ENCODE data around the gene TRAPPC12.

DNA sequence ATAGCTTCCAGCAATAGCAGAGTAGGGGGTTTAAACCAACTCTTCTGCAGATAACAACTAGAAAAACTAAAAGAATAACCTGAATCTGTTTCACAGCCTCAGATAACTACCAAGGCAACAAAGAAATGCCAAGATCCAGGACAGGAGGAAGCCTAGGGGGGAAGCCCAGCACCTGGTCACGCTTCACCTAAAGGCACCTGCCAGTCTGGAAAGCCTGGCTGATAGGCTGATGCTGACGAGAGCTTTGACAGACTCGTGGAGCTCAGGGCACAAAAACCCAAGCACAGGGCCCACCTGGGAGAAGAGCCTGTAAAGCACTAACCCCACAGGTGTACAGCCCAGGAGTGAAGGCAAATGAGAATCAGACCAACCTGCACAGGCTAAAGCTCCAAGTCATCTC, 24.5 kb upstream of the TRAPPC12 start:
- TF ChIP-seq, protein P1, sequence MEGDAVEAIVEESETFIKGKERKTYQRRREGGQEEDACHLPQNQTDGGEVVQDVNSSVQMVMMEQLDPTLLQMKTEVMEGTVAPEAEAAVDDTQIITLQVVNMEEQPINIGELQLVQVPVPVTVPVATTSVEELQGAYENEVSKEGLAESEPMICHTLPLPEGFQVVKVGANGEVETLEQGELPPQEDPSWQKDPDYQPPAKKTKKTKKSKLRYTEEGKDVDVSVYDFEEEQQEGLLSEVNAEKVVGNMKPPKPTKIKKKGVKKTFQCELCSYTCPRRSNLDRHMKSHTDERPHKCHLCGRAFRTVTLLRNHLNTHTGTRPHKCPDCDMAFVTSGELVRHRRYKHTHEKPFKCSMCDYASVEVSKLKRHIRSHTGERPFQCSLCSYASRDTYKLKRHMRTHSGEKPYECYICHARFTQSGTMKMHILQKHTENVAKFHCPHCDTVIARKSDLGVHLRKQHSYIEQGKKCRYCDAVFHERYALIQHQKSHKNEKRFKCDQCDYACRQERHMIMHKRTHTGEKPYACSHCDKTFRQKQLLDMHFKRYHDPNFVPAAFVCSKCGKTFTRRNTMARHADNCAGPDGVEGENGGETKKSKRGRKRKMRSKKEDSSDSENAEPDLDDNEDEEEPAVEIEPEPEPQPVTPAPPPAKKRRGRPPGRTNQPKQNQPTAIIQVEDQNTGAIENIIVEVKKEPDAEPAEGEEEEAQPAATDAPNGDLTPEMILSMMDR (IDR thresholded peaks at IDR 0.05 in 4 of 5, conservative IDR thresholded peaks at IDR 0.05 in 1 of 5) = no peak
- no peak for TF ChIP-seq POLR2A (IDR thresholded peaks at IDR 0.05)
